Loucy (cell line): ENCODE results near the gene SGSM2.

ENCODE experiments used
- H2AFZ ChIP-seq: fragments of 200-600 bp; sonication (generic); 2 replicates; pipeline ENCODE4 v1.6.0; 2016; ENCODE audit warnings: antibody characterized with exemption, mild to moderate bottlenecking, low read length, moderate library complexity
- H3F3A ChIP-seq: fragments of 200-600 bp; 2 replicates; pipeline ENCODE4 v1.6.0; 2016; ENCODE audit warnings: antibody characterized with exemption, low read depth, mild to moderate bottlenecking
- H3K27me3 ChIP-seq: fragments of 200-600 bp; sonication (generic); 2 replicates; pipeline ENCODE4 v1.6.1; 2014; ENCODE audit warnings: low read length, mild to moderate bottlenecking; ENCODE audit not compliant: insufficient read depth, poor library complexity, severe bottlenecking
- H3K36me3 ChIP-seq: fragments of 200-600 bp; sonication (generic); 2 replicates; pipeline ENCODE4 v1.6.1; 2016; ENCODE audit warnings: low read length; ENCODE audit not compliant: insufficient read depth
- H3K4me1 ChIP-seq: fragments of 200-600 bp; sonication (generic); 2 replicates; pipeline ENCODE4 v1.5.1; 2014; ENCODE audit warnings: low read length, mild to moderate bottlenecking; ENCODE audit not compliant: insufficient read depth, poor library complexity, severe bottlenecking
- H3K4me2 ChIP-seq: fragments of 200-600 bp; sonication (generic); 2 replicates; pipeline ENCODE4 v1.6.0; 2014; ENCODE audit warnings: antibody characterized with exemption, low read length, low read depth, mild to moderate bottlenecking; ENCODE audit not compliant: poor library complexity, severe bottlenecking
- H3K4me3 ChIP-seq: fragments of 200-600 bp; sonication (generic); 2 replicates; pipeline ENCODE4 v1.5.1; 2014; ENCODE audit warnings: low read length, mild to moderate bottlenecking, mixed read lengths; ENCODE audit not compliant: poor library complexity, severe bottlenecking
- H3K79me2 ChIP-seq: fragments of 200-600 bp; sonication (generic); 2 replicates; pipeline ENCODE4 v1.6.1; 2014; ENCODE audit warnings: low read length; ENCODE audit not compliant: insufficient read depth
- H3K9ac ChIP-seq: fragments of 200-600 bp; sonication (generic); 2 replicates; pipeline ENCODE4 v1.6.0; 2014; ENCODE audit warnings: mild to moderate bottlenecking, low read depth, low read length, moderate library complexity; ENCODE audit not compliant: poor library complexity, severe bottlenecking
- H3K9me2 ChIP-seq: fragments of 200-600 bp; sonication (generic); replicated peaks from 2 replicates; pipeline ENCODE4 v1.6.1; 2016; ENCODE audit warnings: low read depth, low read length, mixed read lengths
- H3K9me3 ChIP-seq: fragments of 200-600 bp; sonication (generic); 2 replicates; pipeline ENCODE4 v1.6.1; 2014; ENCODE audit warnings: mild to moderate bottlenecking, antibody characterized with exemption, low read length, low read depth; ENCODE audit not compliant: insufficient read depth
- H4K20me1 ChIP-seq: fragments of 200-600 bp; sonication (generic); 2 replicates; pipeline ENCODE4 v1.6.0; 2014; ENCODE audit warnings: antibody characterized with exemption, low read length, mild to moderate bottlenecking; ENCODE audit not compliant: insufficient read depth, poor library complexity, severe bottlenecking
- EZH2phosphoT487 ChIP-seq: fragments of 200-600 bp; IDR thresholded peaks from 2 replicates; pipeline ENCODE4 v1.6.1; 2018; ENCODE audit warnings: antibody characterized with exemption, mild to moderate bottlenecking, moderate library complexity, borderline replicate concordance
- TF ChIP-seq, protein P1 (sequence below): fragments of 200-600 bp; sonication (generic); conservative IDR thresholded peaks from 2 replicates; pipeline ENCODE4 v1.5.1; 2014; ENCODE audit warnings: mild to moderate bottlenecking, antibody characterized with exemption, low read length

Gene SGSM2

DNA sequence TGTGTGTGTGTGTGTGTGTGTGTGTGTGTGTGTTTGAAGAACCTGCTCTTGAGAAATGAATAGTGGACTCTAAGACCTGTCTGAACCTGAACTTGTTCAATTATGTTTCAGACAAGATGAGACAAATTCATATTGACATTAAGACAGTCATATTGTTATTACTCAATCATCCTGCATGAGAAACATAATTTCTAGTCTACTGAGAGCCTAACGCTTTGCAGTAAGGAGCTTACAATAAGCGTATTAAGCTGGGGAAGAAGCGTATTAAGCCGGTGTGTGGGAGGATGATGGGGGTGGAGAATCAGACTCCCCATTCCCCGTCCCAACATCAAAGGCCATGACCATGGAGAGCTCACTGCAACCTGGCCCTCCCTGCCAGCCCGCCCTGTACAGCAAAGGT, 86.0 kb downstream of the SGSM2 start:
- H3K9ac ChIP-seq = no peak overlapping the region
- no peak for TF ChIP-seq EZH2phosphoT487
- TF ChIP-seq, protein P1, sequence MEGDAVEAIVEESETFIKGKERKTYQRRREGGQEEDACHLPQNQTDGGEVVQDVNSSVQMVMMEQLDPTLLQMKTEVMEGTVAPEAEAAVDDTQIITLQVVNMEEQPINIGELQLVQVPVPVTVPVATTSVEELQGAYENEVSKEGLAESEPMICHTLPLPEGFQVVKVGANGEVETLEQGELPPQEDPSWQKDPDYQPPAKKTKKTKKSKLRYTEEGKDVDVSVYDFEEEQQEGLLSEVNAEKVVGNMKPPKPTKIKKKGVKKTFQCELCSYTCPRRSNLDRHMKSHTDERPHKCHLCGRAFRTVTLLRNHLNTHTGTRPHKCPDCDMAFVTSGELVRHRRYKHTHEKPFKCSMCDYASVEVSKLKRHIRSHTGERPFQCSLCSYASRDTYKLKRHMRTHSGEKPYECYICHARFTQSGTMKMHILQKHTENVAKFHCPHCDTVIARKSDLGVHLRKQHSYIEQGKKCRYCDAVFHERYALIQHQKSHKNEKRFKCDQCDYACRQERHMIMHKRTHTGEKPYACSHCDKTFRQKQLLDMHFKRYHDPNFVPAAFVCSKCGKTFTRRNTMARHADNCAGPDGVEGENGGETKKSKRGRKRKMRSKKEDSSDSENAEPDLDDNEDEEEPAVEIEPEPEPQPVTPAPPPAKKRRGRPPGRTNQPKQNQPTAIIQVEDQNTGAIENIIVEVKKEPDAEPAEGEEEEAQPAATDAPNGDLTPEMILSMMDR = no peak
- no peaks in the 10 kb centered on the region for H3K79me2 ChIP-seq
- H3K36me3 ChIP-seq = peaks cover 27% of the 10 kb centered on the region; the same call in 1 of the 2 replicates
- no peaks in the 10 kb centered on the region for H3K9me2 ChIP-seq
- no peaks in the 10 kb centered on the region for H3K27me3 ChIP-seq
- no peak overlapping the region for H3K4me3 ChIP-seq
- no peaks in the 10 kb centered on the region for H3K9me3 ChIP-seq
- no peaks in the 10 kb centered on the region for H3K4me1 ChIP-seq
- no peaks in the 10 kb centered on the region for H3F3A ChIP-seq
- H4K20me1 ChIP-seq = no peaks in the 10 kb centered on the region
- H3K4me2 ChIP-seq = no peak overlapping the region
- H2AFZ ChIP-seq = no peak overlapping the region

DNA sequence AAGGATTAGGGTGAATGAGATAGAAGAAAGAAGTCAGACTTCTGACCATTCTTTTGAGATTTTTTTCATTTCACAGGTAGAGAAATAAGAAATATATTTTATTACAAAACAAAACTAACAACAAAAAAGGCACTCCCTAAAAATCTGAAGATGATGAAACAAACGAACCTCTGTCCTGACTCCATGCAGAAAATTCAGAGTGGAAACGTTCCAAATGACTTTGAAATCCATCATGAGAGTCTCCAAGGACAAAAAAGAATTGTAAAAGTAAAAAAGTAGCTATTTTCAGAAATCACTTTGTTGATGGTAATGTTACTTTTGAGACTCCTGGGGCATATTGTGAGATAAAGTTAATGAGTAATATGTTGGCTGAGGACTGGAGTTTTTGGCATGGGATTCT, 89.9 kb downstream of the SGSM2 start:
- H3K4me2 ChIP-seq = no peak overlapping the region
- no peaks in the 10 kb centered on the region for H3K4me1 ChIP-seq
- TF ChIP-seq EZH2phosphoT487 = no peak
- TF ChIP-seq, protein P1 = no peak
- no peak overlapping the region for H3K4me3 ChIP-seq
- H3K36me3 ChIP-seq = peaks cover 4% of the 10 kb centered on the region; the same call in 1 of the 2 replicates
- no peak overlapping the region for H2AFZ ChIP-seq
- no peaks in the 10 kb centered on the region for H3K27me3 ChIP-seq
- no peaks in the 10 kb centered on the region for H3K9me2 ChIP-seq
- H3K9me3 ChIP-seq = no peaks in the 10 kb centered on the region
- H4K20me1 ChIP-seq = no peaks in the 10 kb centered on the region
- no peak overlapping the region for H3K9ac ChIP-seq
- H3F3A ChIP-seq = no peaks in the 10 kb centered on the region
- no peaks in the 10 kb centered on the region for H3K79me2 ChIP-seq

DNA sequence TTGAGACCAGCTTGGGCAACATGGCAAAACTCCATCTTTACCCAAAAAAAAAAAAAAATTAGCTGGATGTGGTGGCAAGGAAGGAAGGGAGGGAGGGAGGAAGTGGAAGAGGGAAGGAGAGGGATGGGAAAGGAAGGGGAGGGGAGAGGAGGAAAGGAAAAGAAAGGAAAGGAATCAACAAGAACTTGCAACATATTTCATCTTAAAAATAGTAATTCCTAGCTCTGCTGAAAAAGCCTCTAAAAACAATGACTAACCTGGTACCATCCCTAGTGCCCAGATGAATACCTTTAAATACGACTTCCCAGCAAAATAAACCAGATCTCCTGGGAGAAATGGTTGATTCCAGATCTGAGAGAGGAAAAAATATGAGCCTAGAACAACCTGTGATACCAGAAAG, 90.6 kb downstream of the SGSM2 start:
- no peak overlapping the region for H2AFZ ChIP-seq
- H3K4me2 ChIP-seq = no peak overlapping the region
- no peaks in the 10 kb centered on the region for H3K9me3 ChIP-seq
- H3K27me3 ChIP-seq = no peaks in the 10 kb centered on the region
- peaks cover 8% of the 10 kb centered on the region; the same call in 1 of the 2 replicates for H3K36me3 ChIP-seq
- no peak overlapping the region for H3K4me3 ChIP-seq
- H4K20me1 ChIP-seq = no peaks in the 10 kb centered on the region
- H3F3A ChIP-seq = no peaks in the 10 kb centered on the region
- no peak overlapping the region for H3K9ac ChIP-seq
- TF ChIP-seq EZH2phosphoT487 = no peak
- TF ChIP-seq, protein P1 = no peak
- no peaks in the 10 kb centered on the region for H3K79me2 ChIP-seq
- no peaks in the 10 kb centered on the region for H3K9me2 ChIP-seq
- no peaks in the 10 kb centered on the region for H3K4me1 ChIP-seq
